GM23338 (cell line): ENCODE measurements around the gene RAC2. TPM values are rescaled to one million over a fixed set of nuclear protein-coding genes. Genes with fewer than 3 reads are reported as not detected.

Experiments used
- ATAC-seq: fragments of 200-7000 bp; cut with Tn5 transposase; 3 replicates; pipeline ENCODE4 v1.9.1; 2020
- DNase-seq: peaks from one replicate; pipeline ENCODE4 v3.0.0-alpha.2; 2015; ENCODE audit warnings: low spot score
- H2AFZ ChIP-seq: fragments of 200-600 bp; sonication (generic); 2 replicates; pipeline ENCODE4 v1.8.0; 2016; ENCODE audit warnings: antibody characterized with exemption, mild to moderate bottlenecking, moderate library complexity
- H3F3A ChIP-seq: fragments of 200-600 bp; sonication (generic); replicated peaks from 2 replicates; pipeline ENCODE4 v1.8.0; 2017; ENCODE audit warnings: antibody characterized with exemption, mixed run types, low read depth
- H3K27ac ChIP-seq: fragments of 200-600 bp; sonication (generic); 2 replicates; pipeline ENCODE4 v1.6.1; 2016; ENCODE audit warnings: low read depth
- H3K27me3 ChIP-seq: fragments of 200-600 bp; sonication (generic); 2 replicates; pipeline ENCODE4 v1.8.0; 2016; ENCODE audit warnings: mild to moderate bottlenecking, mixed run types, moderate library complexity; ENCODE audit not compliant: insufficient read depth
- H3K36me3 ChIP-seq: fragments of 200-600 bp; sonication (generic); 2 replicates; pipeline ENCODE4 v1.8.0; 2016; ENCODE audit warnings: mild to moderate bottlenecking; ENCODE audit not compliant: insufficient read depth
- H3K4me1 ChIP-seq: fragments of 200-600 bp; sonication (generic); 2 replicates; pipeline ENCODE4 v1.8.0; 2016; ENCODE audit warnings: mild to moderate bottlenecking, moderate library complexity; ENCODE audit not compliant: insufficient read depth
- H3K4me2 ChIP-seq: fragments of 200-600 bp; sonication (generic); 2 replicates; pipeline ENCODE4 v1.7.1; 2017; ENCODE audit warnings: mixed run types
- H3K4me3 ChIP-seq: fragments of 200-600 bp; sonication (generic); 2 replicates; pipeline ENCODE4 v1.6.1; 2016; ENCODE audit warnings: mixed run types
- H3K79me2 ChIP-seq: fragments of 200-600 bp; sonication (generic); replicated peaks from 2 replicates; pipeline ENCODE4 v1.8.0; 2017; ENCODE audit warnings: mild to moderate bottlenecking; ENCODE audit not compliant: insufficient read depth
- H3K9me2 ChIP-seq: fragments of 200-600 bp; sonication (generic); 2 replicates; pipeline ENCODE4 v1.8.0; 2017; ENCODE audit not compliant: insufficient read depth
- H4K20me1 ChIP-seq: fragments of 200-600 bp; sonication (generic); replicated peaks from 2 replicates; pipeline ENCODE4 v1.8.0; 2017; ENCODE audit warnings: mild to moderate bottlenecking; ENCODE audit not compliant: insufficient read depth
- H3K27ac Mint-ChIP-seq: 2 replicates; pipeline ENCODE4 v1.8.0; 2020; ENCODE audit warnings: inconsistent platforms, mild to moderate bottlenecking, moderate library complexity, mixed read lengths
- H3K27me3 Mint-ChIP-seq: 3 replicates; pipeline ENCODE4 v1.8.0; 2022; ENCODE audit warnings: low read depth, mild to moderate bottlenecking, moderate library complexity, mixed read lengths, inconsistent platforms; ENCODE audit not compliant: insufficient read depth, poor library complexity
- H3K36me3 Mint-ChIP-seq: 3 replicates; pipeline ENCODE4 v1.8.0; 2021; ENCODE audit warnings: low read depth, mild to moderate bottlenecking, inconsistent platforms, moderate library complexity, mixed read lengths
- H3K4me1 Mint-ChIP-seq: 3 replicates; pipeline ENCODE4 v1.8.0; 2020; ENCODE audit warnings: mild to moderate bottlenecking, inconsistent platforms, mixed read lengths
- H3K4me3 Mint-ChIP-seq: 3 replicates; pipeline ENCODE4 v1.8.0; 2021; ENCODE audit warnings: moderate library complexity, mild to moderate bottlenecking, inconsistent platforms, mixed read lengths
- H3K9me3 Mint-ChIP-seq: 3 replicates; pipeline ENCODE4 v1.8.0; 2020; ENCODE audit warnings: moderate library complexity, mild to moderate bottlenecking, inconsistent platforms, mixed read lengths
- CREB1 ChIP-seq: fragments of 250-450 bp; sonication (Bioruptor Pico); IDR thresholded peaks from 2 replicates; pipeline ENCODE4 v1.5.0; 2020; ENCODE audit warnings: low read depth, mild to moderate bottlenecking, moderate library complexity
- CTCF ChIP-seq, 2 experiments: fragments of 200-600 bp in 1 of 2; sonication (generic) in 1 of 2; conservative IDR thresholded peaks; 2 replicates each; pipeline versions ENCODE4 v1.5.1 to v1.6.1; 2016 to 2017; ENCODE audit warnings: antibody characterized with exemption in 2 of 2, low read depth in 2 of 2, mild to moderate bottlenecking in 2 of 2, moderate library complexity in 1 of 2
- ETS1 ChIP-seq: IDR thresholded peaks from 2 replicates; pipeline ENCODE4 v1.6.1; 2016; ENCODE audit warnings: antibody characterized with exemption
- EZH2 ChIP-seq: fragments of 200-600 bp; sonication (generic); IDR thresholded peaks from one replicate; pipeline ENCODE4 v1.8.0; 2017; ENCODE audit warnings: antibody characterized with exemption, mild to moderate bottlenecking, low read depth; ENCODE audit not compliant: unreplicated experiment
- EZH2phosphoT487 ChIP-seq: fragments of 200-600 bp; sonication (generic); IDR thresholded peaks from one replicate; pipeline ENCODE4 v1.8.1; 2018; ENCODE audit warnings: antibody characterized with exemption; ENCODE audit not compliant: unreplicated experiment
- JUNB ChIP-seq: IDR thresholded peaks from one replicate; pipeline ENCODE4 v1.6.1; 2016; ENCODE audit warnings: antibody characterized with exemption; ENCODE audit not compliant: unreplicated experiment
- POLR2AphosphoS5 ChIP-seq: IDR thresholded peaks from 2 replicates; pipeline ENCODE4 v1.6.1; 2016; ENCODE audit warnings: antibody characterized with exemption, low read depth
- REST ChIP-seq: IDR thresholded peaks from one replicate; pipeline ENCODE4 v1.6.1; 2018; ENCODE audit warnings: antibody characterized with exemption; ENCODE audit not compliant: unreplicated experiment
- STAT1 ChIP-seq: IDR thresholded peaks from one replicate; pipeline ENCODE4 v1.6.1; 2016; ENCODE audit warnings: antibody characterized with exemption; ENCODE audit not compliant: unreplicated experiment
- ZNF114 ChIP-seq: fragments of 250-450 bp; sonication (Bioruptor Pico); IDR thresholded peaks from 2 replicates; pipeline ENCODE4 v1.5.0; 2020; ENCODE audit warnings: mild to moderate bottlenecking, moderate library complexity
- ZNF331 ChIP-seq: fragments of 250-450 bp; sonication (Bioruptor Pico); IDR thresholded peaks from 2 replicates; pipeline ENCODE4 v1.5.0; 2020; ENCODE audit warnings: low read depth, mild to moderate bottlenecking, moderate library complexity
- ZNF462 ChIP-seq: fragments of 250-450 bp; sonication (Bioruptor Pico); IDR thresholded peaks from 2 replicates; pipeline ENCODE4 v1.5.0; 2020; ENCODE audit warnings: mild to moderate bottlenecking, moderate library complexity
- polyA plus RNA-seq: library from polyadenylated mRNA; unstranded; fragments of >200 nt; fragmentation: Nextera tagmentation; extraction: Ambion mirVana; gene quantifications from 2 replicates; pipeline ENCODE4 v1.2.1, GENCODE V29; 2016
- total RNA-seq: library from RNA; depleted of rRNA; stranded (reverse); fragments of >200 nt; shearing (Covaris generic); gene quantifications from 2 replicates; pipeline ENCODE4 v1.2.3, GENCODE V29; 2014

The RAC2 gene
- total and polyA plus RNA-seq, 2 experiments from 2014 or later: 2.4 to 2.7 TPM

GRCh38 chr22:37273846-37274225 is 29.8 kb upstream of the RAC2 start:
- Histone ChIP-seq H3K79me2 (no peaks in the 10 kb centered on the region), H2AFZ (no peak overlapping the region), H3K9me2 (no peaks in the 10 kb centered on the region), H3K4me1 (no peaks in the 10 kb centered on the region), H3K4me2 (no peak overlapping the region), H3K36me3 (no peaks in the 10 kb centered on the region), H4K20me1 (no peaks in the 10 kb centered on the region; the same call in 1 of the 2 replicates), H3K4me3 (no peak overlapping the region), H3F3A (no peaks in the 10 kb centered on the region), H3K27me3 (no peaks in the 10 kb centered on the region), H3K27ac (no peak overlapping the region)
- Mint-ChIP-seq H3K9me3 (no peaks in the 10 kb centered on the region), H3K36me3 (no peaks in the 10 kb centered on the region), H3K27ac (no peak overlapping the region), H3K4me3 (no peak overlapping the region), H3K27me3 (peaks cover 9% of the 10 kb centered on the region), H3K4me1 (no peaks in the 10 kb centered on the region; the same call in 2 of the 3 replicates)
- no peak for TF ChIP-seq EZH2
- no peak for TF ChIP-seq STAT1
- no peak for TF ChIP-seq POLR2AphosphoS5
- TF ChIP-seq ZNF462: no peak
- no peak for TF ChIP-seq CREB1
- no peak for TF ChIP-seq JUNB
- TF ChIP-seq ETS1: no peak
- TF ChIP-seq CTCF (conservative IDR thresholded peaks at IDR 0.05; ENCODE audit: low read depth in 2 of 2): no peak
- TF ChIP-seq EZH2phosphoT487: no peak
- no peak for TF ChIP-seq ZNF114
- no peak for TF ChIP-seq REST
- TF ChIP-seq ZNF331 (CRISPR knock-in tag): no peak
- ATAC-seq (no peak), DNase-seq (no peak)
